Cardiac fibroblast (primary cell): ENCODE results near the gene GGN.
"Not testable (repeated sequence)": the region's sequence is repeated elsewhere in the genome, so short reads cannot be mapped to it uniquely, and the experiment has no call there.

Experiments used
- DNase-seq, 2 donors: peaks; one replicate each; pipeline versions ENCODE4 v3.0.0 to v3.0.0-alpha.2; 2010; ENCODE audit warnings: low read depth in 2 of 2
- H3K4me3 ChIP-seq, 2 donors: replicated peaks in 1 of 2; 1 replicate in 1 of 2; 2 replicates in 1 of 2; pipeline ENCODE4 v1.5.1; 2011; ENCODE audit warnings: low read depth in 2 of 2, low read length in 2 of 2, mild to moderate bottlenecking in 2 of 2, moderate library complexity in 1 of 2
- TF ChIP-seq, protein P1 (sequence below): IDR thresholded peaks from one replicate; pipeline ENCODE4 v1.5.1; 2011; ENCODE audit warnings: low read depth, mild to moderate bottlenecking, low read length, inconsistent platforms

GGN gene

DNA sequence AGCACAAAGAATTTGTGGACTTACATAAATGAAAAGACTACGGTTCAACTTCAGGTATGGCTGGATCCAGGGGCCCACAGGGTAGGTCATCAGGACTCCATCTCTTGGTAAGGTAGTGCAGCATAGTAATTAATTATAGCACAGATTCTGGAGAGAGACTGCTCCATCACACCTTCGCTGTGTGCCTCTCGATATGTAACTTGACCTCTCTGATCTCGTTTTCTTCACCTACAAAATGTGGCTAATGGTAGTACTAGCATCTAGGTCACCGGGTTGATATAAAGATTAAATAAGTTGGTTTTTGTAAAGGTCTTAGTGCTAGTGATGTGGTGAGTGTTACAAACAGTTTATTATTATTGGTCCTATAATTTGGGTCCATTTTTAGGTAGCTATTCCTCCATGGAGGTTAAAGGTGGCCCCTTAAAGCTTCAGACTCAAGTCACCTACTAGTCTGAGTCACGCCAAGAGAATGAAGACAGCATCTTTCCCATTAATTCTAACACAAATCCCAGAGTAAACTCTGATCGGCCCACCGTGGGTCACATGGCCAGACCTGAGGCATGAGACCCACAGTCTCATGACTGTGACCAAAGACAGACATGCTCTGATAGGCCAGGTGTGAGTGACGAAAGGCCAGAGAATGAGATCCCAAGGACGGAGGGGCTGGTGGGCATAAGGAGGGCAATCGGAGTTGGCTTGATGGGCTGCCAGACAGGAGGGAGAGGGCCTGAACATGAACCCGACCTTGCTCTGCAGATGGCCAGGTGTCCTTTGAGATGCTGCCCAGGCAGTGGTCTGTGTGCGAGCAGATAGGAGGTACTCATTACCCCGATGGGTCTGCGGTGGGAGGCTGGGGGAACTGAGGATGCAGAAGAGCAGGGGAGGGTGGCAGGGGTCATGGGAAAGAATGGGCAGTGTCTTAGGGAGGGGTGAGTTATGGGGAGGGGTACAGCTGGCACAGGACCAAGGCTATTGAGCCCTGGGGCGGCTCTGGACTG, 31.8 kb downstream of the GGN start:
- H3K4me3 ChIP-seq, result no peak overlapping the region
- TF ChIP-seq, protein P1, sequence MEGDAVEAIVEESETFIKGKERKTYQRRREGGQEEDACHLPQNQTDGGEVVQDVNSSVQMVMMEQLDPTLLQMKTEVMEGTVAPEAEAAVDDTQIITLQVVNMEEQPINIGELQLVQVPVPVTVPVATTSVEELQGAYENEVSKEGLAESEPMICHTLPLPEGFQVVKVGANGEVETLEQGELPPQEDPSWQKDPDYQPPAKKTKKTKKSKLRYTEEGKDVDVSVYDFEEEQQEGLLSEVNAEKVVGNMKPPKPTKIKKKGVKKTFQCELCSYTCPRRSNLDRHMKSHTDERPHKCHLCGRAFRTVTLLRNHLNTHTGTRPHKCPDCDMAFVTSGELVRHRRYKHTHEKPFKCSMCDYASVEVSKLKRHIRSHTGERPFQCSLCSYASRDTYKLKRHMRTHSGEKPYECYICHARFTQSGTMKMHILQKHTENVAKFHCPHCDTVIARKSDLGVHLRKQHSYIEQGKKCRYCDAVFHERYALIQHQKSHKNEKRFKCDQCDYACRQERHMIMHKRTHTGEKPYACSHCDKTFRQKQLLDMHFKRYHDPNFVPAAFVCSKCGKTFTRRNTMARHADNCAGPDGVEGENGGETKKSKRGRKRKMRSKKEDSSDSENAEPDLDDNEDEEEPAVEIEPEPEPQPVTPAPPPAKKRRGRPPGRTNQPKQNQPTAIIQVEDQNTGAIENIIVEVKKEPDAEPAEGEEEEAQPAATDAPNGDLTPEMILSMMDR, result no peak
- no peak for DNase-seq

DNA sequence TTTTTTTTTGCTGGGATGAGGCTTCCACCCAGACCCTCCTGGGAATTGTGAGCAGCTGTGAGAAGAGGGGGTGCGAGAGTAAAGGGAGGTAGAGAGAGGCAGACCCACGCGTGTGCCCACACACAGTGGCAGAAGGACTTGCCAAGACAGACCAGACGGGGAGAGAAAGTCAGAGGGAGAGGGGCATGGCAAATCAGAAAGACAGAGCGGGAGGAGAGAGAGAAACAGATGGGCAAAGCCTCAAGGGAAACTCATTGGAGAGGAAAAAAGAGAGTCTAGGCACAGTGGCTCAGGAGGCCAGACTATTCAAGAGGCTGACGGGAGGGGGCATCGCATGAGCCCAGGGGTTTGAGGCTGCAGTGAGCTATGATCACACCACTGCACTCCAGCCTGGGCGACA, 35.2 kb downstream of the GGN start:
- no peak overlapping the region for H3K4me3 ChIP-seq
- TF ChIP-seq, protein P1, result no peak
- DNase-seq, result no peak

DNA sequence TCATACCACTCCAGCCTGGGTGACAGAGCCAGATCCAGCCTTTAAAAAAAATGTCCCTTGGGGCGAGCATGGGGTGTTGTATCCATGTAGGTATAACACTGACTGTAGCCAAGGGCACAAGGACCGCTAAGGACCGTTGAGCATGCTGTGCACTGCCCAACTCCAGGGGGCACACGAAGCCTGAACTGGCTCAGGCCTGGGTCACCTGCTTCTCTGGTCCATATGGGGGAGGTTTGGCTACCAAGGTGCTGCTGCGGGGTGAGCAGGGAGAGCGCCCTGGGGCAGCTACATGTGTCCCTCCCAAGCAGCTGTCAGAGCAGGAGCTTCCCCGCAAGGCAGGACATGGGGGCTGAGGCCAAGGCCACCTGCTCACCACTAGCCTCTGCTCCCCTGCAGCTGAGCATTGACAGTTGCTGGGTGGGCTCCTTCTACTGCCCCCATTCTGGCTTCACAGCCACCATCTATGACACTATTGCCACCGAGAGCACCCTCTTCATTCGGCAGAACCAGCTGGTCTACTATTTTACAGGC, 35.9 kb downstream of the GGN start:
- no peak overlapping the region for H3K4me3 ChIP-seq
- no peak for DNase-seq
- TF ChIP-seq, protein P1, result no peak

DNA sequence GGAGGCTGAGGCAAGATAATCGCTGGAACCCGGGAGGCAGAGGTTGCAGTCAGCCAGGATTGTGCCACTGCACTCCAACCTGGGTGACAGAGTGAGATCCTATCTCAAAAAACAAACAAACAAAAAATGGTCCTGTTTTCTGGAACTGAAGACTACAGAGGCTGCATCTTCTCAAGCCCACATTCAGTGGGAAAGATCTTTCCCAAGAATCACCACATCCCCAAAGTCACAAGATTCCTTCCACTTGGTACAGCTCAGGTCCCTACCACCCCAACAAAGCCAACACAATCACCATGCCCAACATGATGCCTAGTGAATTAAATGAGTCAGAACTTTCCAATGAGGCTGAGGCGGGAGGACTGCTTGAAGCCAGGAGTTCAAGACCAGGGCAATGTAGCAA, 37.0 kb downstream of the GGN start:
- DNase-seq, result no peak
- TF ChIP-seq, protein P1, result no peak
- H3K4me3 ChIP-seq, result no peak overlapping the region

DNA sequence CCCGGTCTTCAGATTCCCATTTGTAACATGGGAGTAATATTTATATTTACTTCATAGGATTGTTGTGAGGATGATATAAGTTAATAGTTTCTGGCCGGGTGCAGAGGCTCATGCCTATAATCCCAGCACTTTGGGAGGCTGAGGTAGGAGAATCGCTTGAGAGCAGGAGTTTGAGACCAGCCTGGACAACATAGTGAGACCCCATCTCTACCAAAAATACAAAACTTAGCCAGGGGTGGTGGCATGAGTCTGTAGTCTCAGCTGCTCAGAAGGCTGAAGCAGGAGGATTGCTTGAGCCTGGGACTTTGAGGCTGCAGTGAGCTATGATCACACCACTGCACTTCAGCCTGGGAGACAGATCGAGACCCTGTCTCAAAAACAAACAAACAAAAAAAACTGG, 41.0 kb downstream of the GGN start:
- no peak overlapping the region for H3K4me3 ChIP-seq
- TF ChIP-seq, protein P1, result no peak
- no peak for DNase-seq

DNA sequence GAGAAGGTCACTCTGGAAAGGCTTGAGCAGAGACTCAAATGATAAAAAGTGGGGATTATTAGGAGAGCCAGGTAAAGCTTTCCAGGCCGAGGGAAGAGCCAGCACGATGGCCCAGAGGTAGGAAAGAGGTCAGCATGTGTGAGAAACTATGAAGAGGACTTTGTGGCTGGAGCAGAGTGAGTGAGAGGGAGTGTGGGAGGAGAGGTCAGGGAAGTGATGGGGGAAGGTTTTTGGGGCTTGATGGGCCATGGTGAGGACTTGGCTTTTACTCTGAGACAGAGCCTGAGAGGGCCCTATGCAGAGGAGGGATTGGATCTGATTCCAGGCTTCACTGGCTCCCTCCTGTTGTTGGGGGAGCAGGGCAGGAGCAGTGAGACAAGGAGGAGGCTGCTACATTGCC, 46.9 kb downstream of the GGN start:
- TF ChIP-seq, protein P1, result no peak
- no peak for DNase-seq
- no peak overlapping the region for H3K4me3 ChIP-seq

DNA sequence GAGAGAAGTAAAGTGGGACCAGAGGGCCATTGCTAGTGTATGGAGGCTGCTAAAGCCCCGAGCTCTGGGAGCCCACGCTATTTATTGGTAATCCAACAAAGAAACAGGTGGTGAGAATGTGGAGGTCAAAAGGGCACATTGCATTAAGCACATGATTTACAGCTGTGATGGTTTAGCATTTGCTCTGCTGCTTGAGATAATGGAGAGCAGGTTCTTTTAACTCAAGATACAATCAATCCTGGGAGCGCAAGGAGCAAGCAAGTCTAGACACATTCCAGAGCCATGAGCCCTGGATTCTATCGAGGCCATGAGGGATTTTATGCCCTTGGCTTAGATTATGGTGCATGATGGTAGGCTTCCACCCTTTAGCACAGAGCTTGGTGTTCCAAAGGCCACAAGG, 48.8 kb downstream of the GGN start:
- not testable (repeated sequence) for H3K4me3 ChIP-seq
- peak in 1 of 2 donors; percentile 22 for DNase-seq
